ENCODE results near the gene TMEM170B. TPM values are rescaled to one million over a fixed set of nuclear protein-coding genes. Genes with fewer than 3 reads are reported as not detected.

Gene TMEM170B
- total and polyA plus RNA-seq, 2 donors (not counting 1 experiment from before 2014, with no cell fraction given) = 1.5 to 4.5 TPM

- H3K36me3 ChIP-seq (ENCODE audit: control insufficient read depth, insufficient read depth, low read length) = no peaks in the 10 kb centered on the region
- H4K20me1 ChIP-seq (ENCODE audit: control insufficient read depth, extremely low read depth, insufficient read depth, low read length) = no peaks in the 10 kb centered on the region
- peak overlapping the region; percentile 26 for H3K9ac ChIP-seq (ENCODE audit: insufficient read depth, low read length)
- no peak for TF ChIP-seq CTCF (conservative IDR thresholded peaks at IDR 0.05 in 1 of 2, IDR thresholded peaks at IDR 0.05 in 1 of 2; ENCODE audit: low read depth in 1 of 2, low read length in 2 of 2)
- no peak for TF ChIP-seq EZH2 (IDR thresholded peaks at IDR 0.05; ENCODE audit: low read length, missing control alignments)
- no peaks in the 10 kb centered on the region for H3K9me3 ChIP-seq (ENCODE audit: control insufficient read depth, insufficient read depth, low read depth, low read length)
- peak overlapping the region; percentile 95 for H3K27ac ChIP-seq (ENCODE audit: insufficient read depth, low read length)
- no peak overlapping the region for H2AFZ ChIP-seq (ENCODE audit: low read length)
- H3K4me1 ChIP-seq (ENCODE audit: control insufficient read depth, extremely low read depth, insufficient read depth, low read length) = peaks cover 29% of the 10 kb centered on the region
- peak overlapping the region; percentile 61 for H3K4me2 ChIP-seq (ENCODE audit: extremely low read depth, insufficient read depth, low read length)
- H3K4me3 ChIP-seq (replicated peaks in 1 of 4; ENCODE audit: control extremely low read depth in 1 of 4, insufficient read depth in 1 of 4, low read depth in 3 of 4, low read length in 4 of 4) = no peak overlapping the region
- no peaks in the 10 kb centered on the region for H3K79me2 ChIP-seq (ENCODE audit: control insufficient read depth, insufficient read depth, low read length)
- DNase-seq (ENCODE audit: low read depth in 2 of 2) = peak in 1 of 2 donors; percentile 50
- H3K27me3 ChIP-seq (ENCODE audit: control insufficient read depth, insufficient read depth, low read length) = no peaks in the 10 kb centered on the region
These were observed 48.6 kb downstream of the TMEM170B start for GRCh38 chr6:11586117-11586516.

- Histone ChIP-seq H3K4me2 (ENCODE audit: extremely low read depth, insufficient read depth, low read length) (peak overlapping the region; percentile 61), H2AFZ (ENCODE audit: low read length) (peak overlapping the region; percentile 15), H3K4me1 (ENCODE audit: control insufficient read depth, extremely low read depth, insufficient read depth, low read length) (peaks cover 29% of the 10 kb centered on the region)
These were observed 49.0 kb downstream of the TMEM170B start for GRCh38 chr6:11586536-11586935.

GRCh38 chr6:11589261-11589660, 51.7 kb downstream of the TMEM170B start:
- Histone ChIP-seq H3K9ac (ENCODE audit: insufficient read depth, low read length) (no peak overlapping the region), H3K4me3 (replicated peaks in 1 of 4; ENCODE audit: control extremely low read depth in 1 of 4, insufficient read depth in 1 of 4, low read depth in 3 of 4, low read length in 4 of 4) (no peak overlapping the region)

More at GRCh38 chr6:11586536-11586935, 49.0 kb downstream of the TMEM170B start:
- Histone ChIP-seq H3K9ac (ENCODE audit: insufficient read depth, low read length) (peak overlapping the region; percentile 54), H3K27ac (ENCODE audit: insufficient read depth, low read length) (peak overlapping the region; percentile 95), H4K20me1 (ENCODE audit: control insufficient read depth, extremely low read depth, insufficient read depth, low read length) (no peaks in the 10 kb centered on the region), H3K27me3 (ENCODE audit: control insufficient read depth, insufficient read depth, low read length) (no peaks in the 10 kb centered on the region), H3K9me3 (ENCODE audit: control insufficient read depth, insufficient read depth, low read depth, low read length) (no peaks in the 10 kb centered on the region), H3K36me3 (ENCODE audit: control insufficient read depth, insufficient read depth, low read length) (no peaks in the 10 kb centered on the region), H3K4me3 (replicated peaks in 1 of 4; ENCODE audit: control extremely low read depth in 1 of 4, insufficient read depth in 1 of 4, low read depth in 3 of 4, low read length in 4 of 4) (no peak overlapping the region), H3K79me2 (ENCODE audit: control insufficient read depth, insufficient read depth, low read length) (no peaks in the 10 kb centered on the region)
- TF ChIP-seq CTCF (conservative IDR thresholded peaks at IDR 0.05 in 1 of 2, IDR thresholded peaks at IDR 0.05 in 1 of 2; ENCODE audit: low read depth in 1 of 2, low read length in 2 of 2) (no peak), EZH2 (IDR thresholded peaks at IDR 0.05; ENCODE audit: low read length, missing control alignments) (no peak)
- peak; percentile 66 to 95 for DNase-seq (ENCODE audit: low read depth in 2 of 2)

More at GRCh38 chr6:11589261-11589660, 51.7 kb downstream of the TMEM170B start:
- no peak overlapping the region for H2AFZ ChIP-seq (ENCODE audit: low read length)
- H4K20me1 ChIP-seq (ENCODE audit: control insufficient read depth, extremely low read depth, insufficient read depth, low read length) = no peaks in the 10 kb centered on the region
- H3K79me2 ChIP-seq (ENCODE audit: control insufficient read depth, insufficient read depth, low read length) = no peaks in the 10 kb centered on the region
- peaks cover 26% of the 10 kb centered on the region for H3K4me1 ChIP-seq (ENCODE audit: control insufficient read depth, extremely low read depth, insufficient read depth, low read length)
- H3K4me2 ChIP-seq (ENCODE audit: extremely low read depth, insufficient read depth, low read length) = no peak overlapping the region
- no peaks in the 10 kb centered on the region for H3K9me3 ChIP-seq (ENCODE audit: control insufficient read depth, insufficient read depth, low read depth, low read length)
- peak overlapping the region; percentile 88 for H3K27ac ChIP-seq (ENCODE audit: insufficient read depth, low read length)
- no peak for DNase-seq (ENCODE audit: low read depth in 2 of 2)
- no peaks in the 10 kb centered on the region for H3K36me3 ChIP-seq (ENCODE audit: control insufficient read depth, insufficient read depth, low read length)
- no peaks in the 10 kb centered on the region for H3K27me3 ChIP-seq (ENCODE audit: control insufficient read depth, insufficient read depth, low read length)
- TF ChIP-seq CTCF (conservative IDR thresholded peaks at IDR 0.05 in 1 of 2, IDR thresholded peaks at IDR 0.05 in 1 of 2; ENCODE audit: low read depth in 1 of 2, low read length in 2 of 2) (no peak), EZH2 (IDR thresholded peaks at IDR 0.05; ENCODE audit: low read length, missing control alignments) (no peak)
